ENCODE results near the gene TM9SF3.
A peak's percentile ranks its signal among the peaks of the same experiment; 100 is the strongest.
"Not testable (repeated sequence)": the region's sequence is repeated elsewhere in the genome, so short reads cannot be mapped to it uniquely, and the experiment has no call there.

Gene TM9SF3

GRCh38 chr10:96560966-96561887 lies 25.6 kb downstream of the TM9SF3 start:
- no peak for DNase-seq

GRCh38 chr10:96560489-96560888 lies 26.3 kb downstream of the TM9SF3 start:
- DNase-seq, result no peak

GRCh38 chr10:96556003-96556402 lies 30.8 kb downstream of the TM9SF3 start:
- DNase-seq, result peak; percentile 5

GRCh38 chr10:96555330-96555729 lies 31.5 kb downstream of the TM9SF3 start:
- DNase-seq, result no peak

GRCh38 chr10:96548589-96548988 lies 38.2 kb downstream of the TM9SF3 start:
- DNase-seq, result no peak

GRCh38 chr10:96545558-96545957 lies 41.3 kb downstream of the TM9SF3 start:
- DNase-seq, result not testable (repeated sequence)

GRCh38 chr10:96541921-96542320 lies 44.9 kb downstream of the TM9SF3 start:
- DNase-seq, result no peak

GRCh38 chr10:96540240-96540639 lies 46.6 kb downstream of the TM9SF3 start:
- DNase-seq, result no peak

GRCh38 chr10:96538683-96539082 lies 48.1 kb downstream of the TM9SF3 start:
- DNase-seq, result no peak

- DNase-seq, result no peak
Observed at GRCh38 chr10:96536129-96536528, 50.7 kb downstream of the TM9SF3 start.

GRCh38 chr10:96532523-96532922 lies 54.3 kb downstream of the TM9SF3 start:
- no peak for DNase-seq

GRCh38 chr10:96529634-96530279 lies 57.1 kb downstream of the TM9SF3 start:
- DNase-seq, result no peak

GRCh38 chr10:96524741-96525140 lies 62.1 kb downstream of the TM9SF3 start:
- no peak for DNase-seq

GRCh38 chr10:96517284-96517683 lies 69.5 kb downstream of the TM9SF3 start:
- no peak for DNase-seq

GRCh38 chr10:96516337-96516736 lies 70.5 kb downstream of the TM9SF3 start:
- no peak for DNase-seq

- DNase-seq, result peak; percentile 53
Observed at GRCh38 chr10:96513698-96514561, 72.9 kb downstream of the TM9SF3 start, which contains the start of gene TLL2. Gene TLL2 (minus strand): TSS chr10:96513926. CDS start chr10:96513685, 241 bp downstream.

- DNase-seq, result peak; percentile 33
Observed at GRCh38 chr10:96513305-96513697, 73.5 kb downstream of the TM9SF3 start.

GRCh38 chr10:96512524-96513304 lies 74.1 kb downstream of the TM9SF3 start:
- peak; percentile 5 for DNase-seq

GRCh38 chr10:96511044-96511945 lies 75.5 kb downstream of the TM9SF3 start:
- DNase-seq, result peak; percentile 20

GRCh38 chr10:96509017-96509641 lies 77.7 kb downstream of the TM9SF3 start:
- no peak for DNase-seq

- no peak for DNase-seq
Observed at GRCh38 chr10:96507044-96507443, 79.8 kb downstream of the TM9SF3 start.
